Activated T-helper 9 cell treated with anti-CD3 and anti-CD28 coated beads, Interleukin-2, amount 50 U/mL, for 16 hours (primary cell): ENCODE results near the gene FNDC3A.
"Not testable (repeated sequence)": the region's sequence is repeated elsewhere in the genome, so short reads cannot be mapped to it uniquely, and the experiment has no call there.

ENCODE experiments used
- DNase-seq: peaks from one replicate; pipeline ENCODE4 v3.0.0-alpha.2; 2020; ENCODE audit warnings: low read depth

FNDC3A gene

GRCh38 chr13:49140910-49141611 is 165.3 kb downstream of the FNDC3A start:
- no peak for DNase-seq

- no peak for DNase-seq
Measured at GRCh38 chr13:49146950-49147355, 171.2 kb downstream of the FNDC3A start.

- DNase-seq = no peak
Measured at GRCh38 chr13:49148405-49148804, 172.7 kb downstream of the FNDC3A start.

DNA sequence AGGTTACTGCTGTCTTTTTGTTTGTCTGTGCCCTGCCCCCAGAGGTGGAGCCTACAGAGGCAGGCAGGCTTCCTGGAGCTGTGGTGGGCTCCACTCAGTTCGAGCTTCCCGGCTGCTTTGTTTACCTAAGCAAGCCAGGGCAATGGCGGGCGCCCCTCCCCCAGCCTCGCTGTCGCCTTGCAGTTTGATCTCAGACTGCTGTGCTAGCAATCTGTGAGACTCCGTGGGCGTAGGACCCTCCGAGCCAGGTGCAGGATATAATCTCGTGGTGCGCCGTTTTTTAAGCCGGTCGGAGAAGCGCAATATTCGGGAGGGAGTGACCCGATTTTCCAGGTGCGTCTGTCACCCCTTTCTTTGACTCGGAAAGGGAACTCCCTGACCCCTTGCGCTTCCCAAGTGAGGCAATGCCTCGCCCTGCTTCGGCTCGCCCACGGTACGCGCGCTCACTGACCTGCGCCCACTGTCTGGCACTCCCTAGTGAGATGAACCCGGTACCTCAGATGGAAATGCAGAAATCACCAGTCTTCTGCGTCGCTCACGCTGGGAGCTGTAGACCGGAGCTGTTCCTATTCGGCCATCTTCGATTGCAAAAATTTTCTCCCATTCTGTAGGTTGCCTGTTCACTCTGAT is 182.4 kb downstream of the FNDC3A start:
- DNase-seq = not testable (repeated sequence)

DNA sequence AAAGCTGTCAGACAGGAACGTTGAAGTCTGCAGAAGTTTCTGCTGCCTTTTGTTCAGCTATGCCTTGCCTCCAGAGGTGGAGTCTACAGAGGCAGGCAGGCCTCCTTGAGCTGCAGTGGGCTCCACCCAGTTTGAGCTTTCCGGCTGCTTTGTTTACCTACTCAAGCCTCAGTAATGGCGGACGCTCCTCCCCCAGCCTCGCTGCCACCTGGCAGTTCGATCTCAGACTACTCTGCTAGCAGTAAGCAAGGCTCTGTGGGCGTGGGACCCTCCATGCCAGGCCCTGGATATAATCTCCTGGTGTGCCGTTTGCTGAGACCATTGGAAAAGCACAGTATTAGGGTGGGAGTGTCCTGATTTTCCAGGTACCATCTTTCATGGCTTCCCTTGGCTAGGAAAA is 187.4 kb downstream of the FNDC3A start:
- not testable (repeated sequence) for DNase-seq

DNA sequence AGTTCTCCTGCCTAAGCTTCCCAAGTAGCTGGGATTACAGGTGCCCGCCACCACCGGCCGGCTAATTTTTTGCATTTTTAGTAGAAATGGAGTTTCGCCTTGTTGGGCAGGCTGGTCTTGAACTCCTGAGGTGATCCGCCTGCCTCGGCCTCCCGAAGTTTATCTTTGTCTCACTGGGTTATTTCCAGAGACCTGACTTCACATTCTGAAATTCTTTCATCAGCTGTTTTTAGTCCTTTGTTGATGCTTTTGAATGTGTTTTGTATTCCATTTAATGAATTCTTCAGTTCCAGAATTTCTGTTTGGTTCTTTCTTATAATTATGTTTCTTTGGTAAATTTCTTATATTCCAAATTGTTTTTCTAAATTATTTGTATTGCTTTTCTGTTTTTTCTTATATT is 189.0 kb downstream of the FNDC3A start:
- no peak for DNase-seq

- DNase-seq = no peak
Measured at GRCh38 chr13:49165798-49166752, 190.4 kb downstream of the FNDC3A start.

DNA sequence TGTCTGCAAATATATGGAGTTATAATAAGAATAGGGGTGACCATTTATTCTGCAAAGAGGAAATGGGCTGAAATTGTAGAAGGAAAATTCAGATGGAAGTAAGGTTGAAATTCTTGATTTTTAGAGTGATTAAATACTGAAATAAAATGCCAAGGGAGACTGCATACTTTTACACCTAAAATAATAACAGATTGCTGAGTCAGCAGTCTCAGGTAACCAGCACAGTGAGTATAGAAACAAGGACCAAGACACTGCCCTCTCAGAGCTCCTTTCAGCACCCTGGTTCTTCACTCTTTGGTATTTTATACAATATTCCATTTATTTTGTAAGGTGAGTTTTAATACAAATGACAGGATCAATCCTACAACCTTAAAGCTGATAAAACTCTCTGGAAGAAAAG is 195.6 kb downstream of the FNDC3A start:
- DNase-seq = no peak

DNA sequence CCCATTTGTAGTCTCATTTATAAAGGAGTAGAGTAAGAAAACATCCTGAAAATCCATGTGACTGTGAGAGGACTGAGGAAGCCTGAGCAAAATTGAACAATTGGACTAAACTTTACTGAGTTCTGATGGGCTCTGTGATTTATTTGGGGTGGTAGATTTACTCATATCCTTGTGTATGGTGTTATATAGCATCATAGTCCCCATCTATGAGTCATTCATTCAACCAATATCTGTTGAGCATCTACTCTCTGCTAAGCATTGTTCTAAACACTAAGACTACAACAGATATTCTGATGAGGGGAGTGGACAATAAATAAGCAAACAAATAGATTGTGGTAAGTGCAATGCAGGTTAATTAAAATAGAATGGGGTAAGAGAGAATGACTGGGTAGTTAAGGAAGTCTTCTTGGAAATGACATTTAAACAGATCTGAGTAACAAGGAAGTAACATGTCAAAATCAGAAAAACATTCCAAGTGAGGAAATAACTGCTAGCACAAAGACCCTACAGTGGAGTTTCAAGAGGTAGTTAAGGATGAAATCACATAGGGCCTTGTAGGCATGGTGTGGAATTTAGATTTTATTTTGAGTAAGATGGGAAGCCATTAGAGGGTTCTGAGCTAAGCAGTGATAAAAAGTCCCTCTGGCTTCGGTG is 208.1 kb downstream of the FNDC3A start:
- DNase-seq = no peak

GRCh38 chr13:49184621-49185020 is 208.9 kb downstream of the FNDC3A start:
- DNase-seq = no peak

DNA sequence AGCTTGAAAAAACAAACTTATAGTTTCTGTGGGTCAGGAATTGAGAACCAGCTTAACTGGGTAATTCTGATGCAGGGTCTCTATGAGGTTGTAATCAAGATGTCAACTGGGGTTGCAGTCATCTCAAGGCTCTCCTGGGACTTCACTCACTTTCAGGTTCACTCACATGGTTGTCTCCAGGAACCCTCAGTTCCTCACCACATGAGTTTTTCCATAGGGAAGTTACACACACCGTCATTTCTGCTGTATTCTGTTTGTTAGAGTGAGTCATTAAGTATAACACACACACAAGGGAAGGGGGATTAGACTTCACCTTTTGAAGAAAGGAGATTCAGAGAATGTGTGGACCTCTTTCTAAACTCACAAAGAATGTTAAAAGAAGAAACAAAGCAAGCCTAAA is 209.6 kb downstream of the FNDC3A start:
- no peak for DNase-seq

DNA sequence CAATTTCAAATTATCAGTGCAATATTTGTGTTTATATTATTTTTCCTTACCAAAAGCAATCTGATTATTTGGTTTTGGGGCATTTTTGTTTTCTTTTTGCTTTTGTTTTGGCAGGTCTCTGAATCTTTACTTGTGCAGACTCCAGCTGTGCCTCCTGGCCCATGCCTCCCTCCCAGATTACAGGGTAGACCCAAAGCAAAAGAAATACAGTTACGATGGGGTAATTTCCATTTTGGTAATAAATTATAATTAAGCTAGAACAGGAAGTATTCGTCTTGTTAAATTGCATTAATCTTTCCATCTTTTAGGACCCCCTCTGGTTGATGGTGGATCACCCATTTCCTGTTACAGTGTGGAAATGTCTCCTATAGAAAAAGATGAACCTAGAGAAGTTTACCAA is 215.2 kb downstream of the FNDC3A start:
- no peak for DNase-seq

DNA sequence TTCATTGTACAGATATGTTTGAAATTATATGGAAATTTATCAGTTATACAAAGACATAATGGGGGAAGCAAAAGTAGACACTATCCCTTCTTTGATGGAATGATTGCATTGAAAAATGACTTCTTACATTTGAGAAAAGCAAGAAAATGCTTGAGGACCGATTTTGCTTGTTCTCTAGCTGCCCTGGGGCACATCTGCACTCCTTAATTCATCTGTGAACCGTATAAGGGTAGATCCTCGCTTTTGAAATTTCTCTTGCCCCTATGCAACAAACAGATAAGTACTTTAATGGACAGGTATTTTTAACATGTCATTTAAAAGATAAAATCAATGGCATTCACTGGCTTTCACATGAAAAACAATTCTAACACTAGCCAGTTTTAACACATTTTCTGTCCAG is 230.9 kb downstream of the FNDC3A start:
- DNase-seq = no peak

DNA sequence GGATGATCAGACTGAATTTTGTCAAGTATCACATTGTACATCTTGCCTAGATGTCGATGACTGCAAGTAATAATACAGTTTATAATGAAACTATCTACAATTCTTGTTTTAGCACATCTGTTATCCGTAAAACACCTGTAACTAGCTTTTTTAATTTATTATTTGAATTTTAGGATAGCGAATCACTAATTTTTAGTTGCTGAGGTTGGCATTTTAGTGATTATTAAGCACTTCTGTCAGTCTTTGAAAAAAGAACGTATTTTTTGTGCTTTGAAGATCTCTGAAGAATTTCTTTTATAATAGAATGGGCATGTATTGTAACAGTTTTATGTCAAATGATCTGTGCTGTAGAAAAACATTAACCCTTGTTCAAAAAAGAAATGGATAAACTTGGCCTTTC is 232.9 kb downstream of the FNDC3A start:
- no peak for DNase-seq

- no peak for DNase-seq
Measured at GRCh38 chr13:49210114-49210513, 234.4 kb downstream of the FNDC3A start.

DNA sequence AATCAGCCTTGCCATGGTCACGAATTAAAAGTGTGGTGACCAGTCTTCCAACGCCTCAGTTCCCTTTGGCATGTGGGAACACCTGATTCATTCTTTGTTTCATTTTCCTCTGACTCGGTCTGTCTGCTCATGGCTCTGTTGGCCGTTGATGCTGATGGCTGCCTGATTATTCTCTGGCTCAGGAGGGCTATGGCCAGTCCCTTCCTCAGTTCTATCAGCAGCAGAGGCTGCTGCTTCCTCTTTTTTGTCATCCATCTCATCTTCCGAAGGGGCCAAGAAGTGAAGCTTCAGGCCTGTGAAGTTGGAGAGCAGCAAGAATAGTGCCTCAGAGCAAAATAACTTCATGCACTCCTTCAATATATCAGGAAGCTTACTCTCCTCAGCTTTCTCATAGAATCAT is 235.0 kb downstream of the FNDC3A start:
- DNase-seq = no peak

- no peak for DNase-seq
Measured at GRCh38 chr13:49213539-49213938, 237.8 kb downstream of the FNDC3A start.

GRCh38 chr13:49213997-49214916 is 238.5 kb downstream of the FNDC3A start:
- DNase-seq = no peak

DNA sequence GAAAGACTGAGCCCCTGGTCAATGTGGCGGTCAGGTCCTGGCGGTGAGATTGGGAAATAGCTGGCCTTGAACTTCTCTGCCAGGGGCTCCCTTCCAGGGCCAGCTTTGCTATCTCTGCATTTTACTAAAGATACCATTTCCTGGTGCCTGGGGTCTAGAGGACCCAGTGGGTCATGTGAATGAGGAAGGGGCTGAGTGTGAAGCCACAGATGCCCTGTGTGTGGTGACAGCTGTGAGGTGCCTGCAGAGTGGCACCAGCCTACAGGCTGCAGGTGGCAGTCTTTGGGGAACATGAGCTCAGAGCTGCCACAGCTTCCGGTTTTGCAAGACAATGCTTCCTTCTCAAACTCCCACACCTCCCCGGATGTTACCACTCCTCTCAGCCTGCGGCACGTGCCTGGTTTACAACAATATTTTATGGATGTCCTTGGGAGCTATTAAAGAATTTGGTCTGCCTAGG is 239.2 kb downstream of the FNDC3A start:
- DNase-seq = no peak

GRCh38 chr13:49216334-49216733 is 240.6 kb downstream of the FNDC3A start:
- no peak for DNase-seq

DNA sequence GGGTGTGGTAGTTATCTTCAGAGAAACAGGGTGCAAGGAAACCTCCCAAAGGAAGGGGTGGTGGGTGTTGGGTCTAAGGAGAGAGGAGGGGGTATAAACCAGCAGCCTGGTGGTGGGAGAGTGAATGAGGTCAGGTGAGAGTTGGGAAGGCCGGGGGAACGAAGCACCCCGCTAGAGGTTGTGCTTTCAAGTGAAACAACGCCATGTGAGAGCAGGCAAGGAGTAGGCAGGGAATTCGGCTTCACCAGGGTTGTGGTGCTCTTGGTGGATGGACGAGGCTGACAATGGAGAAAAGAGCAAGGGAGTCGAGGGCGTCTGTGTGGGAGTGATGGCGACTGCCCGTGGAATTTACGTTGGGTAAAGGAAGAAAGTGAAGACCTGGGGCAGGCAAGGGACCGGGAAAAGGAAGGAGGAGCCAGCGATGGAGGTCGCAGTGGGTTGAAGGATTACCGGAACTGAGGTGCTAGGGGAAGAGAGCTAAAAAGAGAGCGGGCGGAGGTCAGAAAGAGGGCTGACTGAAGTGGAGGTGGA is 242.3 kb downstream of the FNDC3A start:
- DNase-seq = no peak
